H1 (cell line): ENCODE data around the gene MEIS2. TPM values are rescaled to one million over a fixed set of nuclear protein-coding genes. Genes with fewer than 3 reads are reported as not detected.

Experiments
- ASH2L ChIP-seq: fragments of 200-600, 300-600 bp; sonication (generic); IDR thresholded peaks from one replicate; pipeline ENCODE4 v1.7.1; 2017; ENCODE audit warnings: low read length
- ATF2 ChIP-seq: IDR thresholded peaks from 2 replicates; pipeline ENCODE4 v1.6.1; 2012; ENCODE audit warnings: low read length, inconsistent platforms
- RNF2 ChIP-seq: fragments of 200-900, 300-1000 bp; sonication (generic); IDR thresholded peaks from 2 replicates; pipeline ENCODE4 v1.7.1; 2016; ENCODE audit warnings: borderline replicate concordance, low read depth, mild to moderate bottlenecking, antibody characterized with exemption, low read length; ENCODE audit not compliant: poor library complexity, severe bottlenecking; ENCODE audit errors: missing control alignments
- SIX5 ChIP-seq: IDR thresholded peaks from 2 replicates; pipeline ENCODE4 v1.6.1; 2011; ENCODE audit warnings: mild to moderate bottlenecking, low read depth, low read length
- SUZ12 ChIP-seq: fragments of 200-600 bp; sonication (generic); IDR thresholded peaks from 2 replicates; pipeline ENCODE4 v1.6.1; 2012; ENCODE audit warnings: mild to moderate bottlenecking, inconsistent platforms, low read length, moderate library complexity, mixed read lengths
- polyA plus RNA-seq, 7 experiments: library from polyadenylated mRNA; depleted of rRNA in 3 of 7; stranded (reverse) in 5 of 7; unstranded in 2 of 7; fragments of >200 nt in 5 of 7; fragments of 200-250 nt in 2 of 7; gene quantifications; 1 replicate in 5 of 7; 2 replicates in 1 of 7; 4 replicates in 1 of 7; pipeline versions ENCODE4 v1.2.1 to v1.2.3, GENCODE V29; 2011 to 2013; ENCODE audit warnings: missing spikeins in 2 of 7, mixed read lengths in 2 of 7
- total RNA-seq: library from RNA; stranded (reverse); fragmentation: NEBNext Ultra II Directional; extraction: Animal tissue kit (Norgen Biotek cat#: 25700); gene quantifications from 2 replicates; pipeline ENCODE4 v1.2.1, GENCODE V29; 2021

The MEIS2 gene
- total and polyA plus RNA-seq, 2 of the 8 experiments (the other 6 are each of a cell fraction or from before 2014, with no cell fraction given) = 0.22 to 1.2 TPM

GRCh38 chr15:36967929-36968328 is 132.4 kb downstream of the MEIS2 start (continued):
- TF ChIP-seq SUZ12 (no peak), ATF2 (no peak), ASH2L (no peak), SIX5 (no peak), RNF2 (no peak)
